Sigmoid colon (tissue), 7 donors: Measurements from ENCODE around the gene SMAGP. TPM values are rescaled to one million over a fixed set of nuclear protein-coding genes. Genes with fewer than 3 reads are reported as not detected.
"Not testable (repeated sequence)": the region's sequence is repeated elsewhere in the genome, so short reads cannot be mapped to it uniquely, and the experiment has no call there.

Experiments
- DNase-seq: peaks from one replicate; pipeline ENCODE4 v3.0.0-alpha.2; 2019
- H3K27ac ChIP-seq, 4 donors: fragments of 200-600 bp; sonication (generic); one replicate each; pipeline ENCODE4 v1.5.1; 2016 to 2019; ENCODE audit warnings: mild to moderate bottlenecking in 1 of 4
- H3K27me3 ChIP-seq, 3 donors: fragments of 200-600 bp; sonication (generic); one replicate each; pipeline ENCODE4 v1.5.1; 2019; ENCODE audit warnings: mild to moderate bottlenecking in 1 of 3
- H3K36me3 ChIP-seq, 4 donors: fragments of 200-600 bp; sonication (generic); one replicate each; pipeline ENCODE4 v1.5.1; 2016 to 2019
- H3K4me1 ChIP-seq, 4 donors: fragments of 200-600 bp; sonication (generic); one replicate each; pipeline ENCODE4 v1.5.1; 2017 to 2019
- H3K4me3 ChIP-seq, 4 donors: fragments of 200-600 bp; sonication (generic); one replicate each; pipeline ENCODE4 v1.5.1; 2017 to 2019; ENCODE audit warnings: mild to moderate bottlenecking in 2 of 4, moderate library complexity in 1 of 4
- H3K9me3 ChIP-seq, 4 donors: fragments of 200-600 bp in 3 of 4; sonication (generic) in 3 of 4; one replicate each; pipeline versions ENCODE4 v1.5.1 to v1.6.1; 2013 to 2019
- EP300 ChIP-seq, 4 donors: sonication (generic); formaldehyde crosslinking; IDR thresholded peaks; one replicate each; pipeline ENCODE4 v1.6.1; 2017; ENCODE audit warnings: antibody characterized with exemption in 4 of 4
- POLR2A ChIP-seq, 2 donors: fragments of 450-650 bp; IDR thresholded peaks; one replicate each; pipeline ENCODE4 v1.6.1; 2016; ENCODE audit warnings: antibody characterized with exemption in 2 of 2, mild to moderate bottlenecking in 2 of 2, moderate library complexity in 2 of 2
- POLR2AphosphoS5 ChIP-seq, 4 donors: sonication (generic); formaldehyde crosslinking; IDR thresholded peaks; one replicate each; pipeline ENCODE4 v1.6.1; 2017; ENCODE audit warnings: antibody characterized with exemption in 4 of 4
- whole genome bisulfite sequencing, 2 donors: extraction: QIAGEN DNeasy Blood & Tissue Kit; methylation state at CpG; one replicate each; pipeline ENCODE4 v1.1.7; 2013; 5-methylcytosine and 5-hydroxymethylcytosine counted together
- intact Hi-C: fragments of 100-400 bp; cut with DNase I; formaldehyde crosslinking; loops from one replicate; pipeline ENCODE4 v1.15.1; 2023
- polyA plus RNA-seq, 3 donors: library from polyadenylated mRNA; stranded (reverse); fragments of 200-250 nt; gene quantifications; one replicate each; pipeline ENCODE4 v1.2.3, GENCODE V29; 2013
- total RNA-seq, 4 donors: library from RNA; depleted of rRNA; stranded (reverse); fragments of >200 nt; gene quantifications; one replicate each; pipeline ENCODE4 v1.1.0, GENCODE V29; 2016
- TF ChIP-seq, protein P1 (sequence below), 4 experiments: fragments of 450-650 bp in 3 of 4; fragments of 200-600 bp in 1 of 4; IDR thresholded peaks; one replicate each; pipeline ENCODE4 v1.5.1; 2016 to 2019; ENCODE audit warnings: antibody characterized with exemption in 4 of 4, mild to moderate bottlenecking in 3 of 4, moderate library complexity in 2 of 4
- donor health status: healthy with polysubstance abuse.
- donor health status: Bipolar disorder and iron deficiency.
- donor health status: healthy.

SMAGP gene
- total and polyA plus RNA-seq, 7 donors, result 1.9 to 81.7 (median 5.3) TPM

DNA sequence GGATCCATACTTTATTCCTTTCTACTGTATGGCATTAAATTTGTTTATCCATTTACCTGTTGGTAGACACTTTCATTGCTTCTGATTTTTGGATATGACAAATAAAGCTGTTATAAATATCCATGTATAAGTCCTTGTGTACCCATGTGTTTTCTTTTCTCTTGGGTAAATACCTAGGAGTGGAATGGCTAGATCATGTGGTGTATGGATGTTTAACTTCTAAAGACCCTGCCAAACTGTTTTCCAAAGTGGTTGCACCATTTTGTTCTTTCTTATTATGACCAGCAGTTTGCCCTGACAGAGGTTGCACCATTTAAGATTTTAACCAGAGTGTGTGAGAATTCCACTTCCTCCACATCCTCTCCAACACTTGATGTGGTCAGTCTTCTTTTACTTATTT, 37.6 kb downstream of the SMAGP start:
- DNase-seq, result no peak
- H3K27me3 ChIP-seq, result no peaks in the 10 kb centered on the region
- intact Hi-C loops, result no loop called here
- H3K4me3 ChIP-seq, result no peak overlapping the region
- TF ChIP-seq EP300 (IDR thresholded peaks at IDR 0.05) (no peak), POLR2A (IDR thresholded peaks at IDR 0.05) (no peak), POLR2AphosphoS5 (IDR thresholded peaks at IDR 0.05) (no peak)
- TF ChIP-seq, protein P1, sequence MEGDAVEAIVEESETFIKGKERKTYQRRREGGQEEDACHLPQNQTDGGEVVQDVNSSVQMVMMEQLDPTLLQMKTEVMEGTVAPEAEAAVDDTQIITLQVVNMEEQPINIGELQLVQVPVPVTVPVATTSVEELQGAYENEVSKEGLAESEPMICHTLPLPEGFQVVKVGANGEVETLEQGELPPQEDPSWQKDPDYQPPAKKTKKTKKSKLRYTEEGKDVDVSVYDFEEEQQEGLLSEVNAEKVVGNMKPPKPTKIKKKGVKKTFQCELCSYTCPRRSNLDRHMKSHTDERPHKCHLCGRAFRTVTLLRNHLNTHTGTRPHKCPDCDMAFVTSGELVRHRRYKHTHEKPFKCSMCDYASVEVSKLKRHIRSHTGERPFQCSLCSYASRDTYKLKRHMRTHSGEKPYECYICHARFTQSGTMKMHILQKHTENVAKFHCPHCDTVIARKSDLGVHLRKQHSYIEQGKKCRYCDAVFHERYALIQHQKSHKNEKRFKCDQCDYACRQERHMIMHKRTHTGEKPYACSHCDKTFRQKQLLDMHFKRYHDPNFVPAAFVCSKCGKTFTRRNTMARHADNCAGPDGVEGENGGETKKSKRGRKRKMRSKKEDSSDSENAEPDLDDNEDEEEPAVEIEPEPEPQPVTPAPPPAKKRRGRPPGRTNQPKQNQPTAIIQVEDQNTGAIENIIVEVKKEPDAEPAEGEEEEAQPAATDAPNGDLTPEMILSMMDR (IDR thresholded peaks at IDR 0.05), result no peak
- no peaks in the 10 kb centered on the region for H3K4me1 ChIP-seq
- H3K36me3 ChIP-seq, result no peaks in the 10 kb centered on the region
- no peak overlapping the region for H3K27ac ChIP-seq
- H3K9me3 ChIP-seq, result no peaks in the 10 kb centered on the region

DNA sequence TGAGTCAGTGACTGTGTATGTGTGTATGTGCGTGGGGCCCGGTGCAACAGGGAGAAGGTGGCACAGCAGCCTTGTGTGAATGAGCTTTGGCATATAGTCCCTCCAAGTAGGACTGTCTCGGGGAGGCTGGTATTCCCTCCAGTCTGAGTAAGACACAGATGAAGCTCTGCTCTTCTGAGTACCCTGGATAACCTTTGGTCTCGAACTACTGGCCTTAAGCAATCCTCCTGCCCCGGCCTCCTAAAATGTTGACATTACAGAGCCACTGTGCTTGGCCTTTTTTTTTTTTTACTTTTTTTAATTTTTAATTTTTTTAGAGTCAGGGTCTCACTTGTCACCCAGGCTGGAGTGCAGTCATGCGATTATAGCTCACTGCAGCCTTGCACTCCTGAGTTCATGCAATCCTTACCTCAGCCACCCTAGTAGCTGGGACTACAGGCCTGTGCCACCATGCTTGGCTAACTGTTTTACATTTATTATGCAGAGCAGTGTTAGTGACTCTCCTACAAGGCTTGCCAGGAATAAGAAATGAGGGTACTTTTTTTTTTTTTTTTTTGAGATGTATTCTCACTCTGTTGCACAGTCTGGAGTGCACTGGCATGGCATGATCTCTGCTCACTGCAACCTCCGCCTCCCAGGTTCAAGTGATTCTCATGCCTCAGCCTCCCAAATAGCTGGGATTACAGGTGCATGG, 41.0 kb downstream of the SMAGP start:
- WGBS, 2 donors, result 96 to 97% methylated on average over 7 of the region's 7 CpGs
- no peak for TF ChIP-seq POLR2AphosphoS5 (IDR thresholded peaks at IDR 0.05)
- TF ChIP-seq EP300 (IDR thresholded peaks at IDR 0.05), result no peak
- TF ChIP-seq POLR2A (IDR thresholded peaks at IDR 0.05), result no peak
- TF ChIP-seq, protein P1 (IDR thresholded peaks at IDR 0.05), result no peak
- no peak overlapping the region for H3K4me3 ChIP-seq
- intact Hi-C loops, result no loop called here
- H3K27ac ChIP-seq, result no peak overlapping the region
- no peaks in the 10 kb centered on the region for H3K4me1 ChIP-seq
- no peaks in the 10 kb centered on the region for H3K36me3 ChIP-seq
- no peaks in the 10 kb centered on the region for H3K27me3 ChIP-seq
- no peak for DNase-seq
- H3K9me3 ChIP-seq, result no peaks in the 10 kb centered on the region

DNA sequence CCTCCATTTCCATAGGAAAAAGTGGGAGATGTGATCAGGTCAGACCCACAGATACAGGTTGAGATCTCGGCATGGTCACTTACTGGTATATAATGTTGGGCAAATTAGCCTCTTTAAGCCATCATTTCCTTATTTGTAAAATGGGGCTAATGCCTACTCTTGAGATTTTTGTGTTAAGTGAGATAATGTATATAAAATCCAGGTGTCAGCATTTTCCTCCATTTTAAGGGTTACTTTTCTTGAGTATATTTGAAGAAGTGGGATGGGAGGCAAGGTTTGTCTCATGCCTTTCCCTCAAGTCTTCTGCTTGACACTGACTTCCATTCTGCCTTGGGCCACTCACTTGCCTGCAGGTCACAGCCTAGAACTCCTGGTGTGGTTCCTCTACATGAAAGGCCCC, 42.3 kb downstream of the SMAGP start:
- Histone ChIP-seq H3K36me3 (no peaks in the 10 kb centered on the region), H3K9me3 (no peaks in the 10 kb centered on the region), H3K27me3 (no peaks in the 10 kb centered on the region), H3K4me3 (no peak overlapping the region), H3K4me1 (no peaks in the 10 kb centered on the region), H3K27ac (no peak overlapping the region)
- no peak for TF ChIP-seq POLR2A (IDR thresholded peaks at IDR 0.05)
- TF ChIP-seq, protein P1 (IDR thresholded peaks at IDR 0.05), result no peak
- TF ChIP-seq EP300 (IDR thresholded peaks at IDR 0.05), result no peak
- no peak for TF ChIP-seq POLR2AphosphoS5 (IDR thresholded peaks at IDR 0.05)
- WGBS, 2 donors, result 95 to 100% methylated on average over 1 of the region's 1 CpG
- intact Hi-C loops, result no loop called here
- no peak for DNase-seq

DNA sequence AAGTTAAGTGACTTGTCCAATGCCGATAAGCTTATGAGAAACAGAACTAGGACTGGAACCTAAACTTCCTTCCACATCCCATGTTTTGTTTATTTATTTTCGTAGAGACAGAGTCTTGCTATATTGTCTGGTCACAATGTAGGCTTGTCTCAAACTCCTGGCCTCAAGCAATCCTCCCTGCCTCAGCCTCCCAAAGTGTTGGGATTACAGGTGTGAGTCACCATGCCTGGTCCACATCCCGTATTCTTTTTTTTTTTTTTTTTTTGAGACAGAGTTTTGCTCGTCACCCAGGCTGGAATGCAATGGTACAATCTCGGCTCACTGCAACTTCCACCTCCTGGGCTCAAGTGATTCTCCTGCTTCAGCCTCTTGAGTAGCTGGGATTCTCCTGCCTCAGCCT, 43.1 kb downstream of the SMAGP start:
- DNase-seq, intact Hi-C loops, H3K27me3 ChIP-seq, H3K36me3 ChIP-seq, H3K4me1 ChIP-seq, H3K4me3 ChIP-seq, H3K27ac ChIP-seq, H3K9me3 ChIP-seq: not testable (repeated sequence)
- WGBS, 2 donors, result 84 to 88% methylated on average over 5 of the region's 5 CpGs

DNA sequence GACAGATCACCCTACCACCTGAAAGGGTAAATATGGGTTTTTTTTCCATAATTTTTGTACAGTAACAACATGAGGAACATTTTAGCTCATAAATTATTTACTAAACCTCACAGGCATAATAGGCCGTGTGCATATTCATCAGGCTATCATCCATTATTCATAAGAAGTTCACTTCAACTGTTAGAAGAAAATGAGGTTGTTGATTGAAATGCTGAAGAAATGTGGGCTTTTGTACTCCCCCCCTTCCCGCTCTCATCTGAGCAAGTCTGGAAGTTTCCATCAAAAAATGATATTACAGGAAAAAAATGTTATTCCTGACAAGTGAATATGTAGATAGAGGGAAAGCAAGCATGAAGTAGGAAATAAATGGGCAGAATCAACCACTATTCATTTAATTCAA, 44.4 kb downstream of the SMAGP start:
- no peaks in the 10 kb centered on the region for H3K9me3 ChIP-seq
- H3K36me3 ChIP-seq, result no peaks in the 10 kb centered on the region
- TF ChIP-seq, protein P1 (IDR thresholded peaks at IDR 0.05), result no peak
- no peak for TF ChIP-seq EP300 (IDR thresholded peaks at IDR 0.05)
- TF ChIP-seq POLR2A (IDR thresholded peaks at IDR 0.05), result no peak
- no peak for TF ChIP-seq POLR2AphosphoS5 (IDR thresholded peaks at IDR 0.05)
- H3K4me3 ChIP-seq, result no peak overlapping the region
- H3K27ac ChIP-seq, result no peak overlapping the region
- intact Hi-C loops, result no loop called here
- DNase-seq, result no peak
- no peaks in the 10 kb centered on the region for H3K27me3 ChIP-seq
- WGBS, 2 donors, result 93% methylated on average over 2 of the region's 2 CpGs
- no peaks in the 10 kb centered on the region for H3K4me1 ChIP-seq
